Glutamatergic neuron (in vitro differentiated cells): ENCODE measurements around the gene B4GALNT4. TPM values are rescaled to one million over a fixed set of nuclear protein-coding genes. Genes with fewer than 3 reads are reported as not detected.

Experiments used
- DNase-seq: peaks from one replicate; pipeline ENCODE4 v3.0.0; 2022
- H3K27ac Mint-ChIP-seq: one replicate; pipeline ENCODE4 v1.8.0; 2020; ENCODE audit warnings: mild to moderate bottlenecking, mixed read lengths, inconsistent platforms; ENCODE audit not compliant: unreplicated experiment
- H3K27me3 Mint-ChIP-seq: one replicate; pipeline ENCODE4 v1.8.0; 2020; ENCODE audit warnings: mild to moderate bottlenecking, moderate library complexity, mixed read lengths, inconsistent platforms; ENCODE audit not compliant: unreplicated experiment
- H3K36me3 Mint-ChIP-seq: one replicate; pipeline ENCODE4 v1.8.0; 2020; ENCODE audit warnings: mild to moderate bottlenecking, mixed read lengths, inconsistent platforms; ENCODE audit not compliant: unreplicated experiment
- H3K4me1 Mint-ChIP-seq: one replicate; pipeline ENCODE4 v1.8.0; 2020; ENCODE audit warnings: mild to moderate bottlenecking, low read depth, mixed read lengths, inconsistent platforms; ENCODE audit not compliant: unreplicated experiment
- H3K4me3 Mint-ChIP-seq: one replicate; pipeline ENCODE4 v1.8.0; 2020; ENCODE audit warnings: mild to moderate bottlenecking, mixed read lengths, inconsistent platforms; ENCODE audit not compliant: unreplicated experiment
- H3K9me3 Mint-ChIP-seq: one replicate; pipeline ENCODE4 v1.8.0; 2020; ENCODE audit warnings: mild to moderate bottlenecking, moderate library complexity, mixed read lengths, inconsistent platforms; ENCODE audit not compliant: unreplicated experiment
- total RNA-seq: library from RNA; stranded (reverse); fragmentation: NEBNext Ultra II Directional; extraction: Animal tissue kit (Norgen Biotek cat#: 25700); gene quantifications from one replicate; pipeline ENCODE4 v1.2.1, GENCODE V29; 2021; ENCODE audit not compliant: unreplicated experiment
- TF ChIP-seq, protein P1 (sequence below): fragments of 200-600 bp; sonication (generic); IDR thresholded peaks from one replicate; pipeline ENCODE4 v1.5.0; 2021; ENCODE audit not compliant: partially characterized antibody, unreplicated experiment

B4GALNT4 gene
- total RNA-seq, 1 donor from 2014 or later, result 418 TPM

DNA sequence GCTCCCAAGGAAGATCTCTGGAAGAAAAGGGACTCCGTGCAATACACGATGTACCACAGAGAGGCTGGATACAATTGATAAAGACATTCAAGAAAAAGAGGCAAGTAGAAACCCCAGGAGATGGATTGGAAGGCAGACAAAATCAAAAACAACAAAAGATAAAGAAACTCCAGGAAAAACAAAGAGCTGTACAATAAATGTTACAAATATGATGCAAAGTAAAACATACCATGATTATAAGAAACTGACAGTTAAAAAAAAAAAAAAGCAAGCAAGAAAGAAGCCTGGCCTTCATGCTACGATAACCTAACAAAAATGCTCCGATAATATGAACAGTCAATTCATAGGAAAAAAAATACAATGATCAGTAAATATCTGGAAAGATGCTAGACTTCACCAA is 56.0 kb downstream of the B4GALNT4 start:
- H3K4me1 Mint-ChIP-seq, result no peaks in the 10 kb centered on the region
- H3K27me3 Mint-ChIP-seq, result peaks cover 9% of the 10 kb centered on the region
- TF ChIP-seq, protein P1, sequence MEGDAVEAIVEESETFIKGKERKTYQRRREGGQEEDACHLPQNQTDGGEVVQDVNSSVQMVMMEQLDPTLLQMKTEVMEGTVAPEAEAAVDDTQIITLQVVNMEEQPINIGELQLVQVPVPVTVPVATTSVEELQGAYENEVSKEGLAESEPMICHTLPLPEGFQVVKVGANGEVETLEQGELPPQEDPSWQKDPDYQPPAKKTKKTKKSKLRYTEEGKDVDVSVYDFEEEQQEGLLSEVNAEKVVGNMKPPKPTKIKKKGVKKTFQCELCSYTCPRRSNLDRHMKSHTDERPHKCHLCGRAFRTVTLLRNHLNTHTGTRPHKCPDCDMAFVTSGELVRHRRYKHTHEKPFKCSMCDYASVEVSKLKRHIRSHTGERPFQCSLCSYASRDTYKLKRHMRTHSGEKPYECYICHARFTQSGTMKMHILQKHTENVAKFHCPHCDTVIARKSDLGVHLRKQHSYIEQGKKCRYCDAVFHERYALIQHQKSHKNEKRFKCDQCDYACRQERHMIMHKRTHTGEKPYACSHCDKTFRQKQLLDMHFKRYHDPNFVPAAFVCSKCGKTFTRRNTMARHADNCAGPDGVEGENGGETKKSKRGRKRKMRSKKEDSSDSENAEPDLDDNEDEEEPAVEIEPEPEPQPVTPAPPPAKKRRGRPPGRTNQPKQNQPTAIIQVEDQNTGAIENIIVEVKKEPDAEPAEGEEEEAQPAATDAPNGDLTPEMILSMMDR, result no peak
- peaks cover 2% of the 10 kb centered on the region for H3K9me3 Mint-ChIP-seq
- H3K36me3 Mint-ChIP-seq, result peaks cover 11% of the 10 kb centered on the region
- DNase-seq, result no peak
- no peak overlapping the region for H3K27ac Mint-ChIP-seq
- H3K4me3 Mint-ChIP-seq, result no peak overlapping the region

GRCh38 chr11:426851-427250 is 57.6 kb downstream of the B4GALNT4 start:
- H3K4me1 Mint-ChIP-seq, result no peaks in the 10 kb centered on the region
- H3K9me3 Mint-ChIP-seq, result peaks cover 2% of the 10 kb centered on the region
- H3K4me3 Mint-ChIP-seq, result no peak overlapping the region
- no peak overlapping the region for H3K27ac Mint-ChIP-seq
- peaks cover 11% of the 10 kb centered on the region for H3K36me3 Mint-ChIP-seq
- TF ChIP-seq, protein P1, result no peak
- no peak for DNase-seq
- H3K27me3 Mint-ChIP-seq, result peaks cover 9% of the 10 kb centered on the region

DNA sequence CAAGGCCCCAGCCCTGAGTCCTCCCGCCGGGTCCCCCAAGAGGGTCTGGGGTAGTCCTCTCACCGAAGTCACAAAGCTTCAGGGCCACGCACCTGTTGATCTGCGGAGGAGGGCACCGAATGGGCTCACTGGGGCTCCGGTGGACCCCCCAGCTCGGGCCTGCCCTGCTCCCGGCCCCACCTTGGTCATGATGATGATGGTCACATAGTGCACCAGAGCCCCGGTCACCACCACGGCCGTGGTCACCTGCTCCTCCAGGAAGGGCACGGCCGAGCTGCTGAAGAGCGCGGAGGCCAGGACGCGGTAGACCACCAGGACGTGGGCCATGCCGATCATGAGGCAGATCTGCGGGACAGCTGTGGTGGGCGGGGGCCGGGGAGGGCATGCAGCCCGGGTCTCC is 59.0 kb downstream of the B4GALNT4 start:
- H3K27me3 Mint-ChIP-seq, result peaks cover 9% of the 10 kb centered on the region
- H3K4me1 Mint-ChIP-seq, result no peaks in the 10 kb centered on the region
- peaks cover 11% of the 10 kb centered on the region for H3K36me3 Mint-ChIP-seq
- H3K4me3 Mint-ChIP-seq, result no peak overlapping the region
- TF ChIP-seq, protein P1, result no peak
- no peak for DNase-seq
- H3K27ac Mint-ChIP-seq, result no peak overlapping the region
- H3K9me3 Mint-ChIP-seq, result peaks cover 2% of the 10 kb centered on the region

DNA sequence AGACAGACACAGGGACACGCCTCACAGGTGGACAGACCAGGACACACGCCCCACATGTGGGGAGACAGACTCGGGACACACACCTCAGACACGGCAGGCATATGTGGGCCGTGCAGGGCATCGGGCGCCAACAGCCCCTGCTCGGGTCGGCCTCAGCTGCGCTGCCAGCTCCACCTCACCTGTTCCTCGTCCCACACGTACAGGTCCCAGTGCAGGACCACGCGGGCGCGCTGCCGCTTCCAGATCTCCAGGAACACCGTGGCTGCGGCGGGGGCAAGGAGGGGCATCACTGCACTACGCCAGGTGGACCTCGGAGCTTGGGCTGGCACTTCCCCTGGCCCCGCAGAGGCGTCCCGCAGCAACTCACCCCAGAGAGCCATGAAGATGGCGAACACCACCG is 60.1 kb downstream of the B4GALNT4 start:
- DNase-seq, result no peak
- TF ChIP-seq, protein P1, result no peak
- peaks cover 2% of the 10 kb centered on the region for H3K9me3 Mint-ChIP-seq
- peaks cover 9% of the 10 kb centered on the region for H3K36me3 Mint-ChIP-seq
- H3K27ac Mint-ChIP-seq, result no peak overlapping the region
- H3K4me3 Mint-ChIP-seq, result no peak overlapping the region
- peaks cover 3% of the 10 kb centered on the region for H3K4me1 Mint-ChIP-seq
- peaks cover 9% of the 10 kb centered on the region for H3K27me3 Mint-ChIP-seq

GRCh38 chr11:429931-430456 is 60.7 kb downstream of the B4GALNT4 start:
- no peaks in the 10 kb centered on the region for H3K9me3 Mint-ChIP-seq
- no peak overlapping the region for H3K4me3 Mint-ChIP-seq
- peaks cover 4% of the 10 kb centered on the region for H3K36me3 Mint-ChIP-seq
- H3K4me1 Mint-ChIP-seq, result peaks cover 3% of the 10 kb centered on the region
- H3K27me3 Mint-ChIP-seq, result peaks cover 7% of the 10 kb centered on the region
- H3K27ac Mint-ChIP-seq, result no peak overlapping the region
- no peak for DNase-seq
- TF ChIP-seq, protein P1, result no peak

Other genes with a start within 250 kb of the B4GALNT4 start
- gene SCGB1C1, start 176.4 kb upstream of the B4GALNT4 start, total RNA-seq, result not detected
- gene BET1L, start 162.1 kb upstream of the B4GALNT4 start, total RNA-seq, result 45.5 TPM
- gene RIC8A, start 161.8 kb upstream of the B4GALNT4 start, total RNA-seq, result 95.5 TPM
- gene SIRT3, start 133.2 kb upstream of the B4GALNT4 start, total RNA-seq, result 23.6 TPM
- gene PSMD13, start 132.5 kb upstream of the B4GALNT4 start, total RNA-seq, result 136 TPM
- not detected for gene NLRP6, start 91.1 kb upstream of the B4GALNT4 start, total RNA-seq
- 14.4 TPM for gene PGGHG, start 80.4 kb upstream of the B4GALNT4 start, total RNA-seq
- gene IFITM5, start 70.0 kb upstream of the B4GALNT4 start, total RNA-seq, result not detected
- gene IFITM2, start 61.7 kb upstream of the B4GALNT4 start, total RNA-seq, result 2.5 TPM
- gene IFITM1, start 55.5 kb upstream of the B4GALNT4 start, total RNA-seq, result 2.6 TPM
- 0.93 TPM for gene IFITM3, start 48.6 kb upstream of the B4GALNT4 start, total RNA-seq
- gene PKP3, start 24.7 kb downstream of the B4GALNT4 start, total RNA-seq, result not detected
- 26.5 TPM for gene SIGIRR, start 45.5 kb downstream of the B4GALNT4 start, total RNA-seq
- gene ANO9, start 72.5 kb downstream of the B4GALNT4 start, total RNA-seq, result 1.8 TPM
- 123 TPM for gene PTDSS2, start 80.8 kb downstream of the B4GALNT4 start, total RNA-seq
- 85.9 TPM for gene RNH1, start 137.7 kb downstream of the B4GALNT4 start, total RNA-seq
- gene HRAS, start 166.1 kb downstream of the B4GALNT4 start, total RNA-seq, result 140 TPM
- gene LRRC56, start 168.0 kb downstream of the B4GALNT4 start, total RNA-seq, result 2.6 TPM
- 2.3 TPM for gene LMNTD2, start 191.2 kb downstream of the B4GALNT4 start, total RNA-seq
- gene RASSF7, start 191.5 kb downstream of the B4GALNT4 start, total RNA-seq, result 9.4 TPM
- 41.6 TPM for gene PHRF1, start 207.0 kb downstream of the B4GALNT4 start, total RNA-seq
- 17.7 TPM for gene IRF7, start 246.5 kb downstream of the B4GALNT4 start, total RNA-seq